ENCODE data around the gene ACTG1.

The ACTG1 gene

GRCh38 chr17:81518785-81519283, 6.2 kb upstream of the ACTG1 start:
- TF ChIP-seq CSDC2 (CRISPR knock-in tag; IDR thresholded peaks at IDR 0.05) (no peak), ZNF70 (CRISPR knock-in tag; IDR thresholded peaks at IDR 0.05) (no peak), TSHZ2 (CRISPR knock-in tag; IDR thresholded peaks at IDR 0.05) (no peak), SNAI2 (CRISPR knock-in tag; IDR thresholded peaks at IDR 0.05) (no peak), CREB5 (CRISPR knock-in tag; IDR thresholded peaks at IDR 0.05; ENCODE audit: low read depth) (no peak), PATZ1 (CRISPR knock-in tag; IDR thresholded peaks at IDR 0.05; ENCODE audit: borderline replicate concordance) (no peak), PPARA (CRISPR knock-in tag; IDR thresholded peaks at IDR 0.05; ENCODE audit: borderline replicate concordance) (no peak), RARB (CRISPR knock-in tag; IDR thresholded peaks at IDR 0.05) (no peak), ZFP30 (CRISPR knock-in tag; IDR thresholded peaks at IDR 0.05) (no peak), ESRRG (CRISPR knock-in tag; IDR thresholded peaks at IDR 0.05) (no peak), POU6F1 (CRISPR knock-in tag; IDR thresholded peaks at IDR 0.05; ENCODE audit: borderline replicate concordance, low read depth) (no peak), ARNTL (CRISPR knock-in tag; IDR thresholded peaks at IDR 0.05; ENCODE audit: borderline replicate concordance, low read depth) (no peak), ISL1 (CRISPR knock-in tag; IDR thresholded peaks at IDR 0.05) (no peak), GLIS3 (CRISPR knock-in tag; IDR thresholded peaks at IDR 0.05) (no peak), OSR1 (CRISPR knock-in tag; IDR thresholded peaks at IDR 0.05) (no peak), ZNF565 (CRISPR knock-in tag; conservative IDR thresholded peaks at IDR 0.05; ENCODE audit: low read depth) (no peak), CSRNP3 (CRISPR knock-in tag; IDR thresholded peaks at IDR 0.05) (no peak), ZFP3 (CRISPR knock-in tag; IDR thresholded peaks at IDR 0.05) (no peak), TCF4 (CRISPR knock-in tag; IDR thresholded peaks at IDR 0.05; ENCODE audit: borderline replicate concordance) (no peak)
- no peak for ATAC-seq

- no peak for ATAC-seq
Observed at GRCh38 chr17:81518113-81518784, 5.7 kb upstream of the ACTG1 start.

More at GRCh38 chr17:81518113-81518784, 5.7 kb upstream of the ACTG1 start:
- no peak for TF ChIP-seq CREB5 (CRISPR knock-in tag; IDR thresholded peaks at IDR 0.05; ENCODE audit: low read depth)
- no peak for TF ChIP-seq GLIS3 (CRISPR knock-in tag; IDR thresholded peaks at IDR 0.05)
- TF ChIP-seq ZNF565 (CRISPR knock-in tag; conservative IDR thresholded peaks at IDR 0.05; ENCODE audit: low read depth): no peak
- no peak for TF ChIP-seq TOX (CRISPR knock-in tag; IDR thresholded peaks at IDR 0.05; ENCODE audit: borderline replicate concordance)
- TF ChIP-seq POU6F1 (CRISPR knock-in tag; IDR thresholded peaks at IDR 0.05; ENCODE audit: borderline replicate concordance, low read depth): no peak
- no peak for TF ChIP-seq RARB (CRISPR knock-in tag; IDR thresholded peaks at IDR 0.05)
- no peak for TF ChIP-seq ARNTL (CRISPR knock-in tag; IDR thresholded peaks at IDR 0.05; ENCODE audit: borderline replicate concordance, low read depth)
- no peak for TF ChIP-seq ESRRG (CRISPR knock-in tag; IDR thresholded peaks at IDR 0.05)
- TF ChIP-seq TCF4 (CRISPR knock-in tag; IDR thresholded peaks at IDR 0.05; ENCODE audit: borderline replicate concordance): no peak
- no peak for TF ChIP-seq TSHZ2 (CRISPR knock-in tag; IDR thresholded peaks at IDR 0.05)
- TF ChIP-seq ZFP3 (CRISPR knock-in tag; IDR thresholded peaks at IDR 0.05): no peak
- no peak for TF ChIP-seq OSR1 (CRISPR knock-in tag; IDR thresholded peaks at IDR 0.05)
- TF ChIP-seq SNAI2 (CRISPR knock-in tag; IDR thresholded peaks at IDR 0.05): no peak
- no peak for TF ChIP-seq ZNF70 (CRISPR knock-in tag; IDR thresholded peaks at IDR 0.05)
